NCI-H748 treated with DMSO at 0.1 percent for 48 hours (cell line): ENCODE measurements around the gene ATF7.
"Not testable (repeated sequence)": the region's sequence is repeated elsewhere in the genome, so short reads cannot be mapped to it uniquely, and the experiment has no call there.

ENCODE experiments used
- DNase-seq: peaks from one replicate; lab custom pipeline; 2025; lab: John Stamatoyannopoulos, UW

Gene ATF7

DNA sequence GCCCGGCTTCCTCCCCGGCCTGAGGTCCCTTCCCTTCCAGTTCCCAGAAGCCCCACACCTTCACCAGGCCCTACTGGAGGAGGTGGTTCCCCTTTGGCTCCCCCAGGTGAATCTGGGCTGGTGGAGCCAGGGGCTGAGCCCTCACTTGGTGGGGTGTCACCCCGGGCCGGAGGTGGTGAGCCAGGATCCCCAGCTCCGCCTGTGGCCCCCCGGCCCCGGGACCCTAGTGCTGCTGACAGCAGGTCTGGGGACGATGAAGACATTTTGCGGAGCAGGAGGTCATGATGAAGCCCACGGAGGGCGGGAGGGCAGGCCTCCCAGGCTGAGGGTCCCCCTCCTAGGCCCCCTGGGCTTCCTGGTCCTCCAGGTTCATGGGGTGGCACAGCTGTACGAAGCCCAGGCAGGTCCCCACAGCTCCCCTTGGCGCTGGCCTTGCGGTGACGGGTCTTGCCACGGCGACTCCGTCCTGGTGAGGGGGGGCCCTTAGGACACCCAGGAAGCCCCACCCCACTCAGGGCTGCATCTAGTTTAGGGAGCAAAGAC, 143.5 kb downstream of the ATF7 start:
- DNase-seq = no peak

DNA sequence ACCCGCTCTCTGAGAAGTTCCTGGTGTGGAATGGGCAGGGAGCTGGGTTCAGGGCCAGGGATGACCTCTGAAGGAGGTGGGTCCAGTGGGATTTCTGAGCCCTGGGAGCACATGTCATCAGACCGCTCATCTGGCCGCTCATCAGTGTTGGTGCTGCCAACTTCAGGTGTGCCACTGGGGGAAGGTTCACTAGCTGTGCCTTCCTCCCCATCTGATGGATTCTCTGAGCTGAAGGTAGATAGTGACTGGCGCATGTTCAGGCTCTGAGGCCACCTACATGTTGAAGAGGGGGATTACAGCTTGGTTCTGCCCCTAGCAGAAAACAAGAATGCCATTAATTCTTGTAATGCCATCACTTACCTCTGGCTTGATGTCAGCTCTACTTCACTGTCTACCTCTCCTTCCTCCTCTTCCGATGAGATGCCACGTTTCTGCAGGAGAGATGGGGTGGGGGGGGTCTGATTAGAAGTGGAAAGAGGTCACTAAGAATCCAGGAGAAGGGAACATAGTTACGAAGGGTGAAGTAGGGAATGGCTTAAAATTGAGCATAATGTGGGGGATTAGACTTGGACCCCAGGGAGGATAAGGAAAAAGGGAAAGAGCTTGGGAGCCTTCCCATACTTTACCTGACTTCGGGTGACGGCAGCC, 144.1 kb downstream of the ATF7 start:
- no peak for DNase-seq

DNA sequence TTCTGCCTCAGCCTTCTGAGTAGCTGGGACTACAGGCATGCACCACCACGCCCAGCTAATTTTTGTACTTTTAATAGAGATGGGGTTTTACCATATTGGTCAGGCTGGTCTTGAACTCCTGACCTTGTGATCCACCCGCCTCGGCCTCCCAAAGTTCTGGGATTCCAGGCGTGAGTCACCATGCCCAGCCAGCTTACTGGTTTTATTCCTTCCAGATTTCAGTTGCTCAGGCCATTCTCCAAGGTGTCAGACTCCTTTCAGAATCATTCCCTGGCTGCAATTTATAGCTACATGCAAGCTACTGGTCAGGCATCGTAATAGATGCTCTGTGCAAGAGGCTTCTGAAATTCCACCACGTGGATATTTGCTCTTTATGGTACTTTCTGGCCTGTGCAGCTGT, 144.7 kb downstream of the ATF7 start:
- not testable (repeated sequence) for DNase-seq

DNA sequence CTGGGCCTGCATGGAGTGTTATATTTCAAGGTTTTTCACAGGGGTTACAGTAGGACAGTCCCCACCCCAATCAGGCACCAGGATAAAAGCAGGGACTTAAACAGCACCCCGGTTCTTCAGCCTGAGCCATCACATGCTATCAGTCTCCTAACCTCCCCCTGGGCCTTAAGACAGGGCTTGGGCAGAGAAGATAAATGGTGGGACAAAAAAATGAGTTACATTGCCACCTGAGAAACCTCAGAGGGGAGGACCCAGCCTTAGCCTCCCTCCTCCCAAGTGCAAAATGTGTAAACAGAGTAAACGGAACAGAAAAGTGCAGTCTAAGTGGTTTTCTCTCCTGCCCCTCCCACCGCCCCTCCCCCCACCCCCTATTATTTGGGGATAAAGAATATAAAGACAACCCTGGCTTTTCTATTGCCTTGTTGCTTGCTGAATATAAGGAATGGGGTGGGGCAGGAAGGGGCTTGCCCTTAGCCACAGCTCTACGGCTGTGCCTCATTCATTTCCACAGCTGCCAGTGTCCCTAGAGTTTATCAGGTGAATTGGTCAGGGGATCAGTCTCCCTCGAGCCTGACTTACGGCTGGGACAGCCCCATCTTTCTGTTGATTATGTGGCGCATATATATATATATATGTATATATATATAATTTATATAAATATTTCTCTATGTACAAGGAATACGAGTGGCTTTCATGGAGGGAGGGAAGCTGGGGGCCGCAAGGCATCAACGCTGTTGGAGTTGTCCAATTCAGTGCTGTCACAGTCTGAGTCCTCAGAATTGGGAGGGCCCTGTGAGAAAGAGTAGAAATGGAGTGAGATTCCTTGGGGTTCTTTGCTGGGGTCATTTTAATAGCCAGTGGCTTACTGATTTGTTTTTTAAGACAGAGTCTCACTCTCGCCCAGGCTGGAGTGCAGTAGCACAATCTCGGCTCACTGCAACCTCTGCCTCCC, 145.4 kb downstream of the ATF7 start:
- no peak for DNase-seq

DNA sequence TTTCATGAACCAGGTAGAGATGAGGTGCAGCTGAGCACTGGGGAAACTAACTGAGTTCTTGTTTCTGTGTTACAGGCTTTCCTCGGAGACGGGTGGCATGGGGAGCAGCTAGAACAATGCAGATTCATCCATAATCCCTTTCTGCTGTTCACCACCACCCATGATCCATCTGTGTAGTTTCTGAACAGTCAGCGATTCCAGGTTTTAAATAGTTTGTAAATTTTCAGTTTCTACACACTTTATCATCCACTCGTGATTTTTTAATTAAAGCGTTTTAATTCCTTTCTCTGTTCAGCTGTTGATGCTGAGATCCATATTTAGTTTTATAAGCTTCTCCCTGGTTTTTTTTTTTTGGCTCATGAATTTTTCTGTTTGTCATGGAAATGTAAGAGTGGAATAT, 146.9 kb downstream of the ATF7 start:
- no peak for DNase-seq

DNA sequence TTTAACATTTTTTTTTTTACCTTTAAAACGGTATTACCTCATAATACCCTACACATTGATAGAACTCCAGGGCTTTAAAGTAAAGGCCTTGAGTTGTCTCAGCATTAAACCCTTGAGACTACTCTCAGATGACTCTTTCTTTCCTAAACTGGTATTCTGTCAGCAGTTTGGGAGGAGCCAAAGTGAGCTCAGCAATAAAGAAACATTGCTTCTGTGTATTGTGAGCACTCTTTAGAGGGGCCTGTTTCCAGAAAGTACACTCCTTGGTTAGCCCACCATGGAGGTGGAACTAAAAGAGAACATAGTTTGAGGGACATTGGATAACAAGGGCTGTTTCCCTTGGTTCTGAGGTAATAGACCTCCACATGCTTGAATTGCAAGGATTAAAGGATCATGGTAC, 147.3 kb downstream of the ATF7 start:
- DNase-seq = no peak

DNA sequence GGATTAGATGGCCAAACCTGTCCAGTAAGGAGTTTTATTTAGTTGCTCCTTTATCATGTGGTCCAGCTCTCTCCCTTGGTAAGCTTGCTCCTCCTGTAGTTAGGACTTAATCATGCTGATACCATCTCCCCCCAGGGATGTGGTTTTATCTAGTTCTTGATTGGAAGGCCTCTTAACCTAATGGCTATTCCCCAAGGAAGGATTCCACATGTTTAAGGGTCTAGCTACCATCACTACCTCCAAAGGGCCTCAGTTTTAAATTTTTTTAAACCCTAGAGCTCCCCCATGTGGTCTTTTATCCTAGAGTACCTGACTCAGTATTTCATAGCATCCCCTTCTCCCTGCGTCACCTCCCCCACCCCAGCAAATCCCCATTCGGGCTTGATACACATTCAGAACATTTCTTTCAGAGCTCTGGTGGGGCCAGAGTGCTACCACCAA, 149.4 kb downstream of the ATF7 start:
- DNase-seq = no peak

DNA sequence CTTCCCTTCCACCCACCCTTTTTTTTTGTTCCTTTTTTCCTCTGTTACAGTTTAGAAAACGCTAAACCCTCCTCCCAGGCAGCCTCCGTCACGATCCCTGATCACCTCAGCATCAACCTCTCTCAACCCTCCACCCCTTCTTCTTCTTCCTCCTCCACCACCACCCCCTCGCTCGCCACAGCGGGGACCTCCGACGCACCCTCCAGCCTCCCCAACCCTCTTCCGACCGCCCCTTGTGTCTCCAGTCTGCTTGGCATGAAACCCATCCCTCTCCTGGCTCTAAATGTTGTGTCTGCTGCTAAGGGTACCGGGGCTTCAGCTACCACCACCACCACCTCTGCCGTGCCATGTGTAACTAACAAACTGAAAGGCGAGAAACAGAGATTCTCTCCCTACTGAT, 151.4 kb downstream of the ATF7 start:
- no peak for DNase-seq

DNA sequence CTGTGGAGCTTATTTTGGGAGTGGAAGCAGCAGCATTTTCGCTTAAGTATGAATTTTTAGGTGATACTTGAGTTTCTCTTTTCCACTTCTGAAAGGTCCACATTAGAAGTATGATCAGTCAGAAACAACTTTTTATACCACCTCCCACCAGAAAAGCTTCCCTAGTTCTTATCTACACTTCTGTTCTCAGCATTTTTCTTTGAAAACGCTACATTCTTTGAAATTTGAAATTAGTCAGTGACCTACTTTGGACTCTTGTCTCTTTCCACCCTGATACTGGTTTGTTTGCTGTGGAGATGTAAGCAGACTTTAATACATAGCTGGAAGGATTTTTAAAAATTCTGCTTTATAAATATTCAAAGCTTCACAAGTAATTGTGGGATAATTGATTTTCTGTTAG, 152.1 kb downstream of the ATF7 start:
- no peak for DNase-seq

DNA sequence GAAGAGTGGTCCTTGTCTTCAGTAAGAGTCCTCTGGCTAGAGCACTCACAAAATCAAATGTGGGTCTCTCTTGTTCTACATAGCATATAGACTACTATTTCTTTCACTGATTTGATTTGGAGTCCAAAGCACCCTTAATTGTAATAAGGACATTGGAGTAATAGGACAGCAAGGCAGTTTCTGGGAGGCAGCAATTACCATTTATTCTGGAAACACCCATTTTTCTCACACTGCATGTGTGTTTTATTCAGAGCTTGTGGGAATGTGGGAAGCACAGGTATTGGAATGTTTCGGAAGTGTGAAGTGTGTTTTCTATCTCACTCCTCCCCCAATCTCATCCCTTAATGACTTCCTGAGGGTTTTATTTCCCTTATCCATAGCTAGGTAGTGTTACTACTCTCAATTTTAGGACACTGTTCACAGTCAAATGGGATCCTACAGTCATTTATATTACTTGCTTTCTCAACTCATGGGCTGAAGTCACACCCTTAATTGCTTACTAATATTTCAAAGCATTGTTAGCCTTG, 154.1 kb downstream of the ATF7 start:
- no peak for DNase-seq

DNA sequence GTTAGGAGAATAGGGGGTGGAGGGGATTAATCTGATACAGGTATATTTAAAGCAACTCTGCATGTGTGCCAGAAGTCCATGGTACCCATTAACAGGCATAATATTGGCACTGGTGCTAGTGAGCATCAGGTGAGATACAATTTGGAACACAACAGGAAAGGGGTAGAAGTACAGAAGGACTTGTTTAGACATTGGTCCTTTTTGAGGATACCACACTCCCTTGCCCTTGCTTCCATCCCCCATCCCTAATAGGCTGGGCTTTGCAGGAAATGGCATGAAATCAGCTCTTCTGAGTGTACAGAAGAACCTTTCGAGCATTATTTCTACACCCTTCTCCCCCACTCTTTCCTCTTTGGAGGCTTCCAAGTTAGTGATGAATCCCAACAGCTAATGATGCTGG, 157.9 kb downstream of the ATF7 start:
- DNase-seq = no peak

DNA sequence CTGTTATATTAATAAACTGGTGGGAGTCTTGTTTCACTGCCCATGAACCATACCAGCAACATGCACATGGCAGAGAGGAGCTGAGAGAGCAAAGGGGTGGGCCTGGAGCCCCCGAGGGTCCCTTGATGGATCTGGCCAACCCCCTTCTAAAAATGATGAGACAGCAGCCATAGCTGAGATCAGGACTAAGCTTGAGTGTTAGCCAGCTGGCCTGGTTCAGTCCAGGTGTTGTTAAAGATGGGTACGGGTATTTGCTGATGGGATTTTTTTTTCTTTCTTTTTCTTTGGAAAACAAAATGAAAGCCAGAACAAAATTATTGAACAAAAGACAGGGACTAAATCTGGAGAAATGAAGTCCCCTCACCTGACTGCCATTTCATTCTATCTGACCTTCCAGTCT, 158.3 kb downstream of the ATF7 start:
- no peak for DNase-seq

DNA sequence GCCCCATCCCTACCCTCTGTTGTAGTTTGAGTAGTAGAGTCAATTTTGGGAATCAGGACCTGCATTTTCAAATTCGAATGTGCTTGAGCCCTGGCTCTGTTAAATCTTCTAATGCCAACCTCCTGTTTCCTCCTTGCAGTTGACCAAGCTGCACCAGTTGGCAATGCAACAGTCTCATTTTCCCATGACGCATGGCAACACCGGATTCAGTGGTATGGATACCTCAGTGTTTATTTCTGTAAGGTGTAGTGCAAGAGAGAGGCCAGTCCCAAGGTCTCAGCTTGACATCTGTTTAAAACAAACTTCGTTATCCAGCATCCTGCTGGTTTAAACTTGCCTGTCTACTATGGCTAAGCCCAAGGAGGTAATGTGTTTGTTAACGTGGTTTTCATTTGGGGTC, 159.1 kb downstream of the ATF7 start:
- no peak for DNase-seq

DNA sequence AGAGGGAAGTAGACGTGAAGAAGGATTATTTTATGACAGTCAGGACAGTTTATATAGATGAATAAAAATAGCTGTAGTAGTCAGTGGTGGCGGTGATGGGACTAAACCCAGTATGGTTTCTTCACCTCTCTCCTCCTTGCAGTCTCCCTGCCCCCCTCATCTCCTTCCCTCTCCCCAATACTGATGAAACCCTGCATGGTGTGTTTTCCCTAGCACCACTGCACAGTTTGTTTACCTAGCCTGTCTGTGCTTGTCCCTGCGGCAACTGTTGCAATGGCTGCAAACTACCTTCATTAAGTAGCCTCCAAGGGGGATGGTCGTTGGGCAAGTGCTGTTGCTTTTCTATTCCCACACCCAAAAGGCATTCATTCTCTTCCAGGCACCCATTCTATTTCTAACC, 159.5 kb downstream of the ATF7 start:
- DNase-seq = no peak

DNA sequence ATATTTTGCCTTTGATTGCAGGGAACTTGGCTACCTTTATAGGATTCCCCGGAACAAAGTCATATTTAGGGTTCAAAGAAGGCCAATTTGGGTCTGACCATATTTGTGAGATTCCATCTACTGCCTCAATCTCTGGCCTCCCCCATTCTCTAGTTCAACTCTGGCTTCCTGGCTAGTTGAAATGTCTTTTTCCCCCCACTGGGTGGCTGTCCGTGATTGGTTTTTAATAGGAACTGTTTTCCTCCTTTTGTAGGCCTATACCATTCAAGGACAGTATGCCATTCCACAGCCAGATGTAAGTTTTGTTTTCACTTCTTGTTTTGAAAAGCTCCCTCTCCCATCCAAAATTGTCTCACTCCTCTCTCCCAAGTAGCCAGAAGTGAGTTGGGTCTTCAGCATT, 160.5 kb downstream of the ATF7 start:
- no peak for DNase-seq

DNA sequence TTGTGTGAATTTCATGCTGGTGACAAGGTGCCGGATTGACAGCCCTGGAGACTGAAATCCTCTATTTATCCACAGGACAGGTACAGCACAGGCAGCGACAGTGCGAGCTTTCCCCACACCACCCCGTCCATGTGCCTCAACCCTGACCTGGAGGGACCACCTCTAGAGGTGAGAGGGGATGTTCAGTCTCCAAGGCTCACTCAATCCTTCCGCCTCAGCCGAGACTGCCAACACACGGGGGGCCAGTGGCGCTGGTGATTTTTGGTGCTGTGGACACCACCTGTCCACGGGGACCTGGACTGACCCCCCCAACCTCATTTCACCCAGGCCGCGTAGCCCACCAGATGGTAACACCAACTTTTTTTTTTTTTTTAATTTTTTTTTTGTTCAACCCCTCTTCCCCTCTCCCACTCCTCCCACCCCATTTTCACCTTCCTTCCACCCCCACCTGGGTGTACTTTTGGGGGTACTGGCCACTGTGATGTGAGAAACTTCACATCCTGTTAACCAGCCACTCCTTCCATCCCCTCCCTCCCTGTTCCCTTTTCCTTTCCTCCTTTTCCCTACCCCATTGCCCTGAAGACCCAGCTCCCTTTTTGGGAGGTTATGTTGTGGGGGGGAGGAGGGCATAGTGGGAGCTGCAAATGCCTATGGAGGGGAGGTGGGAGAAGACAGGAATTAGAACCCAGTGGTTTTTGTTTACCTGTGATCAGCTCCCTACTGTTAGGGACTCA, 161.3 kb downstream of the ATF7 start:
- DNase-seq = no peak

DNA sequence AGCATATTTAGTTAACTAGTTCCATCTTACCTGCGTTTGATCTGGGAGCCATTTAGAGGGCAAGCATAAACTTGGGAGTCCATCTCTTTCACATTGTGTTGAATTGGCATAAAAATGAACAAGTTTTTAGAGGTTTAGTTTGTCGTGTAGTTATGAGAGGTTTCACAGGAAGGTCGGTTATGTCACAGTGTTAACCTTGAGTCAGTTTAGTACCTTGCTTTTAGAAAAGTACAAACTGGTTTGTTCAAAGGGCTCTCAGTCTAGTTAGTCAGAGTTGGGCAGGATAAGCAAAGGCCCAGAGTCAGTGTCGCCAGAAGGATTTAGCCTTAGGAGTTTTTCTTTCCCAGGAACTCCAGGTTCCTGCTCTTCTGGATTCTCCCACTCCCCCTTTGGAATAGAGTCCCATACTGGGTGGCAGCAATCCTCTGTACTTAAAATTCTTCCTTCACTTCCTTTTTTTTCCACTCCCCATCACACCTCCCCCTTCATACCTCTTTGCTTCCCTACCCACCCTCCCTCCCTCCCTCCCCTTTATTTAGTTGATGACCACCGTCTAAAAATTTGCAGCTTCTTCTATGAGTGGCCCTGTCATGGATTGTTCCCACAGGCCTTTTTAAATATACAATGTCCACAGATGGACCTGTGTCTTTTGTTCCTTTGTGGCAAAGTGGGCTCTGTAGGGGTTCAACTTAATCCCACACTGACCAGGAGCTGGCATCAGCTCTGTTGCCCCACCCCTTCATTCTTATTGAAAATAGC, 162.2 kb downstream of the ATF7 start:
- no peak for DNase-seq

DNA sequence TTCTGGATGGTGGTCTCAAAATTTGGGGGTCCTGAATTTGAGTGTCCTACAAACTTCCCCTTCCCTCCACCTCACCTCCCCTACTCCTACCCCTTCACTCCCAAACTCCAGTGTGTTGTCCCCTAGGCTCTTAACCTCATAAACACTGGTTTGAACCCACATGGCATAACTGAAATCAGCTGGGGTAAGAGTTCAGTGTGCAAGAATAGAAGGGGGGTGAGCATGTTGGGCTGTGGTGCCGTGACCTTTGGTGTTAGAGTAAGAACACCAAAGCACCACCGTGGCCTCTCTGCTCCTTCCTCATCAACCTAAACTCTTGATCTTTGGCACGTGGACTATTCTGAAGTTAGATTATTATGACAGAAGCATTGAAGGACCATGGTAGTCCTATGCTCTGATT, 163.2 kb downstream of the ATF7 start:
- no peak for DNase-seq

DNA sequence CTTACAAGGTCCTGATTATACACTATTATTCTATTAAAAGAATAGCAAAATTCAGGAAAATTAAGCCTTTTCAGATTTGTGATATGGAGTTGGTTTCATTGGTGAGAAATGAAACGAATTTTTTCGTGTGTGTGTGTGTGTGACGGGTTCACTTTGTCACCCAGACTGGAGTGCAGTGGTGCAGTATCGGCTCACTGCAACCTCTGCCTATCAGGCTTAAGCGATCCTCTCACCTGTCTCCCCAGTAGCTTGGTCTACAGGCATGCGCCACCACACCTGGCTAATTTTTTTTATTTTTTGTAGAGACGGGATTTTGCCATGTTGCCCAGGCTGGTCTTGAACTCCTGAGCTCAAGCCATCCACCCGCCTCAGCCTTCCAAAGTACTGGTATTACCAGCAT, 164.6 kb downstream of the ATF7 start:
- DNase-seq = no peak

DNA sequence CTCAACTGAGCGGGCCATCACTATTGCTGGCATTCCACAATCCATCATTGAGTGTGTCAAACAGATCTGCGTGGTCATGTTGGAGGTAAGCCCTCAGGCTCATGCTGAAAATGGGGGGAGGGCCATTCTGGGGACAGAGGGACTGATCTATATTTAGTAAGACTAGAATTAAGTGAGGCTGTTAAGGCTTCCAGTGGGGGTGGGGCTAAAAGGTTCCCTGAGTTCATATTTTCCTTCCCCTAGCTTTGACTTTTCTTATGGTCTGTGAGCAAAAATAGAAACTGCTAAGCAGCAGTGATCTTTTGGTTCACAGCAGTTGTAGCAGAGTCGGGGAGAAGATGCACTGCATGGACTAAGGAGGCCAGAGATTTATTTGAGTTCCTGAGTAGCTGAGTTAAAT, 165.1 kb downstream of the ATF7 start:
- no peak for DNase-seq

DNA sequence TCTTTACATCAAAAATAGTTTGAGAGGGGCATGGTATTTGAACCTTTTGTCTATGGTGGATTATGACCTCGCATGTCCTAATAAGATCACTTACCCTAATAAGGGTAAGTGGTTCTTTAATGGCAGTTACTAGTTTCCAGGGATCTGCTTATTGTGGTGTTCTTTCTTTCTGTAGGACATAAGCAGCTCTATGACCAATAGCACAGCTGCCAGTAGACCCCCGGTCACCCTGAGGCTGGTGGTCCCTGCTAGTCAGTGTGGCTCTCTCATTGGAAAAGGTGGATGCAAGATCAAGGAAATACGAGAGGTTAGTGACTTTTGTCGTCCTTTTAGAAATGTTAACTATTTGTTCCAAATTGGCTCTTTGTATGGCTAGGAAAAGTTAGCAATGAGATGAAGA, 167.1 kb downstream of the ATF7 start:
- DNase-seq = no peak
